ENCODE results near the gene TMEM129.
A peak's percentile ranks its signal among the peaks of the same experiment; 100 is the strongest.

DNA sequence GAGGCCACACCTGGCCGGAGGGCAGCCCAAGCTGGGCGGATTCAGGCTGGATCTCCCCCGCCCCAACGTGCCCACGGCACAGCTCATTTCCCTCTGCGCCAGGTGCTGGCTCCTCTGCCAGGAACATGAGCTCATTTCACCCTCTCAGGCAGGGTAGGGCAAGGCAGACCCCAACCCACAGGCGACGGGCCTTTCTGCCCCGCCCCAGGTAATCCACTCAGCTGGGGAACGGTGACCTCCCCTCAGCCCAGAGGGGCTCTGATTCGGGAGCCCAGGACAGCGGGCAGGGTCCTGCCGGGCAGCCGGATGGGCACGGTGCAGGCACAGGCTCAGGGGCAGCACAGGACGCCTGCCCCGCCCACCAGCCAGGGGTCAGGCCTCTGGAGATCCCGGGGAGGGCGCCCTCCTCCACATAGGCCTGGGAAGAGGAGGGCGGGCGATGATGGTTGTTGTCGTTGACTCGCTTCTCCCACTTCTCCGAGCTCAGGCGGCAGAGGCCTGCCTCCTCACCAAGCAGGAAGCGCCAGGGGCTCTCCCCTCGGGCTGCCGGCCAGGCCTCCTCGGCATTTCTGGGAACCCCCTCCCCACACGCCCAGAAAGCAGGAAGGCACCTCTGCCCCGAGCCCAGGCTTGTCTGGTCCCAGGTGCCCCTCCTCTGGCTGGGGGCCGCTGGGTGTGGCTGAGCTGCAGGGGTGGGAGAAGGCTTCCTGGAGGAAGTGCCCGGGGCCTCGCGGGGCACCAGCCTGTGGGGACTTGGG is 31.3 kb upstream of the TMEM129 start:
- TF ChIP-seq, protein P1, sequence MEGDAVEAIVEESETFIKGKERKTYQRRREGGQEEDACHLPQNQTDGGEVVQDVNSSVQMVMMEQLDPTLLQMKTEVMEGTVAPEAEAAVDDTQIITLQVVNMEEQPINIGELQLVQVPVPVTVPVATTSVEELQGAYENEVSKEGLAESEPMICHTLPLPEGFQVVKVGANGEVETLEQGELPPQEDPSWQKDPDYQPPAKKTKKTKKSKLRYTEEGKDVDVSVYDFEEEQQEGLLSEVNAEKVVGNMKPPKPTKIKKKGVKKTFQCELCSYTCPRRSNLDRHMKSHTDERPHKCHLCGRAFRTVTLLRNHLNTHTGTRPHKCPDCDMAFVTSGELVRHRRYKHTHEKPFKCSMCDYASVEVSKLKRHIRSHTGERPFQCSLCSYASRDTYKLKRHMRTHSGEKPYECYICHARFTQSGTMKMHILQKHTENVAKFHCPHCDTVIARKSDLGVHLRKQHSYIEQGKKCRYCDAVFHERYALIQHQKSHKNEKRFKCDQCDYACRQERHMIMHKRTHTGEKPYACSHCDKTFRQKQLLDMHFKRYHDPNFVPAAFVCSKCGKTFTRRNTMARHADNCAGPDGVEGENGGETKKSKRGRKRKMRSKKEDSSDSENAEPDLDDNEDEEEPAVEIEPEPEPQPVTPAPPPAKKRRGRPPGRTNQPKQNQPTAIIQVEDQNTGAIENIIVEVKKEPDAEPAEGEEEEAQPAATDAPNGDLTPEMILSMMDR (IDR thresholded peaks at IDR 0.05) = peak in 1 of 4 experiments; percentile 47
- peak; percentile 49 for TF ChIP-seq POLR2AphosphoS5 (IDR thresholded peaks at IDR 0.05)
- no peak for TF ChIP-seq POLR2A (IDR thresholded peaks at IDR 0.05)
